Right hindlimb (tissue), 1 donor: ENCODE measurements around the gene KIF9.
A peak's percentile ranks its signal among the peaks of the same experiment; 100 is the strongest.
"Not testable (repeated sequence)": the region's sequence is repeated elsewhere in the genome, so short reads cannot be mapped to it uniquely, and the experiment has no call there.

Experiments
- DNase-seq: peaks from one replicate; pipeline ENCODE4 v3.0.0-alpha.2; 2018

The KIF9 gene

DNA sequence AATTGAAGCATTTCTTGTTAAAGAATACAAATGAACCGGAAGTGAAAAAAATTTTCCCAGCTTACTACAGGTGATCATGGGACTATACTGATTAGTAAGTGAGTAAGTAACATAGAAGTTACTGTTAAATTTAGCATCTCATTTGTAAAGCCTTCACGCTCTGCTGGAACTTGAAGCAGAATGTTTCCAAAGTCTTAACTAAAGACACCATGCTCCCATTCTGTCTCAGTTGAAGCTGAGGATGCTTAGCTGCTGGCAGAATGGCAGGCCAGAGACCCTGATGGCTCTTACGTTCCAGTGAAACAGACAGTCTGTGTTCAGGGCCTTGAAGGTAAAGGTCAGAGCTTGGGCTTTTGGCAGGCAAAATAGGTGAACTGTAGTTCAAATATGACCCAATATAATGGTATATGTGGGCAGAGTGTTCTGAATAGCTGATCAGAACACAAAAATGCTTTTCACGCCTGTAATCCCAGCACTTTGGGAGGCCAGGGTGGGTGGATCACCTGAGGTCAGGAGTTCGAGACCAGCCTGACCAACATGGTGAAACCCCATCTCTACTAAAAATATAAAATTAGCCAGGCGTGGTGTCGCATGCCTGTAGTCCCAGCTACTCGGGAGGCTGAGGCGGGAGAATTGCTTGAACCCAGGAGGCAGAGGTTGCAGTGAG, 9.3 kb upstream of the KIF9 start:
- not testable (repeated sequence) for DNase-seq

DNA sequence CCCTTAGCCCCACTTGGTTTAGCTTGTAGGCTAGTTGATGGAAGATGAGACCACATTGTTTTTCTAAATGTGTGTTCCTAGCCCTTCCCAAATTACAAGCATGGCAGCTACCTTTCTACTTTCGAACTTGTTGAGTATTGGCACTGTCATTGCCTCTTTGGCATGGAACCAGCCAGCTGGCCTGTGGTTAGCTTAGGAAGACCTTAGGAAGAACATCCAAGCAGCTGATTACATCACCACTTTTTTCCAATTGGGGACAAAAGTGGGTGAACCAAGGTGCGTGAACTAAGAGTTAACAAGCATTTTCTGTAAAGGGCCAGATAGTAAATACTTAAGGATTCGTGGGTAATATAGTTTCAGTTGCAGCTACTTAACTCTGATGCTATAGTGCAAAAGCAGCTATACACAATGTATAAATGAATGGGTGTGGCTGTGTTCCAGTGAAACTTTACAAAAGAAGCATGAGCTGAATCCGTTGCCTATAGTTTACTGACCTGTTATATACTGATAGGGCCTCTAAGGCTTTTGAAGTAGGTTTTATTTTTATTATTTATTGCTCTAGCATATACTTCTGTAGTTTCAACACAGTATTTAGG, 8.7 kb upstream of the KIF9 start:
- no peak for DNase-seq

DNA sequence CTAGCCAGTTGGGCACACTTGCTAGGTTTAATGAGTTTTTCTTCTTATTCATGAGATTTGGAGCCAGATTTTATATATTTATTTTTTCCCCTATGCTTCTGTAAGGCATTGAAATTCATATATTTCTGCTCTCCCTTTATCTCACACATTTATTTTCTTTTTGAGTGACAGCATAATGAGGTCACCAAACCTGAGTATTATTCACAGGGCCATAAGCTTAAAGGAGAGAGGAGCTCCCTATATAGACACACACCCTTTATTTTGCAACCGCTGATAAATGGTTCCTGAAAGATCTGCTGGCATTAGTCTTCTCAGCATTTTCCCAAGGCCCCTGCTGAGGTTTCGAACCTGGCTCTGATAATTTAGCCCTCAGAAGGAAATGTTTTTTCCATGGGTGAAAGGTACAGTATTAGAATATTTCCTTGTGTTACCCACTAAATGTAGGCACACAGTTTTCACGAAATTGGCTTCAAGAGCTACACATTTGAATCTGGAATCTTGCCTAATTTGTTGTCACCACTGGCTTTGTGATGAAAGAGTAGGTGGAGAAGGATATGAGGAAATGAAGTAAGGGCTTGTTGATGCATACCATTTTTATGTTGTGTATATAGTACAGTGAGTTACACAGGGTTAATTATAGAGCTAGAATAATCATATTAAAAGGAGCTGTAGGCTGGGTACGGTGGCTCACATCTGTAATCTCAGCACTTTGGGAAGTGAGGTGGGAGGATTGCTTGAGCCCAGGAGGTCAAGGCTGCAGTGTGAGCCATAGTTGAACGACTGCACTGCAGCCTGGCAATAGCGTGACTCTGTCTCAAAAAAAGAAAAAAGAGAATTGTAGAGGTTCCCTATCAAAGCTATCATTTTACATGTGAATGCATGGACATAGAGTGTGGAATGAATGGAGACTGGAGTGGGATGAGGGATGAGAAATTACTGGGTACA, 6.6 kb upstream of the KIF9 start:
- DNase-seq = no peak

DNA sequence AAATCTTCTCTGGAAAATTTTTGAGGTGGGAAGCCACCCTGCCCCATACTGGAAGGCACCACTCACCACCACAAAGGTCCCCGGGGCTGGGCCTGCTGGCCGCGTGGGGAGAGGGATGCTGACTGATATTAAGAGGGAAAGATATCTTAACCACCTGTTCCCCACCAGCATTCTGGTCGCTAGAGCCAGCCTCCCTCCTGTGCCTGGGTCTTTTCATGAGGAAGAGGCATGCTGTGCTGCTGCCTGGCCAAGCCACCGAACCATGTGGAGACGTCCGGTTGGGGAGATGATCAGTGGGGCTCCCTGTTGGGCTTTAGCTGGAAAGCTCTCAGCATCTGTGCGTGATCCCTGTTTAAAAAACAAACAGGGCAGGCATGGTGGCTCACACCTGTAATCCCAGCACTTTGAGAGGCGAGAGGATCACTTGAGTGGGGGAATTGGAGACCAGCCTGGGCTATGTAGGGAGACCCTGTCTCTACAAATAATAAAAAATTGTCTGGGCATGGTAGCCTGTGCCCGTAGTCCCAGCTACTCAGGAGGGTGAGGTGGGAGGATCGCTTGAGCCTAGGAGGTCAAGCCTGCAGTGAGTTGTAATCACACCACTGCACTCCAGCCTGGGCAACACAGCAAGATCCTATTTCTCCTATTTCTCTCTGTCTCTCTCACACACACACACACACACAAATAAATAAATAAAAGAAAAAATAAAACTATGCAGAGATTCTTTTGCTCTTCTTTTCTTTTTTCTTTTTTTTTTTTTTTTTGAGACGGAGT, 1.2 kb upstream of the KIF9 start:
- no peak for DNase-seq

DNA sequence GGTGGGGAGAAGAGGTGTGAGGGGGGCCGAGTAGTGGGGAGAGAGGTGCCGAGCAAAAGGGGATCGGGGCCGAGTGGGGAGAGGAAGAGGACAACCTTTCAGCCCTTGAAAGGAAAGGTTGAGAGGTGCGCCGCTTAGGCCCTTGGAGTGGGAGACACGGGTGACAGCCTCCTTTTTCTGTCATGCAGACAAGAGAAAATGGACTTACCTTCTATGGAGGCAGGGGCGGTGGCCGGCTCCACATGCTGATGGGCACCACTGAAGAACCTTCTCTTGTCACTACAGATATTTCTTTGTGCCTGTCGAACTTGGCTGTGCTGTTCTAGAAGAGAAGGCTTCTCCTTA, 566 bp upstream of the KIF9 start:
- DNase-seq = no peak

DNA sequence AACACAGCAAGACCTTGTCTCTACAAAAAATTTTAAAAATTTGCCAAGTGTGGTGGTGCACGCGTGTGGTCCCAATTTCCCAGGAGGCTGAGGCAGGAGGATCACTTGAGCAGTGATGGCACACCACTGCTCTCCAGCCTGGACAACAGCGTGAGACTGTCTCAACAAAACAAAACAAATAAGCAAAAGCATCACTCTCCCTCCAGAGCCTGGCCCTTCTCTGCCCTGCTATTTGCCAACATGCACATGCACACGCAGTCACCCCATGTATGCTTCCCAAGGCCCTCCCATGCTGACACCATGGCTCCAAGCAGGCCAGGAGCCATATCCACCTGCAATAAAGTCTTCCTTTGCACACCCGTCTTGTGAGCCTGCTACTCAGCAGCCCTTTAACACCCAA, 2.1 kb downstream of the KIF9 start:
- DNase-seq = no peak

DNA sequence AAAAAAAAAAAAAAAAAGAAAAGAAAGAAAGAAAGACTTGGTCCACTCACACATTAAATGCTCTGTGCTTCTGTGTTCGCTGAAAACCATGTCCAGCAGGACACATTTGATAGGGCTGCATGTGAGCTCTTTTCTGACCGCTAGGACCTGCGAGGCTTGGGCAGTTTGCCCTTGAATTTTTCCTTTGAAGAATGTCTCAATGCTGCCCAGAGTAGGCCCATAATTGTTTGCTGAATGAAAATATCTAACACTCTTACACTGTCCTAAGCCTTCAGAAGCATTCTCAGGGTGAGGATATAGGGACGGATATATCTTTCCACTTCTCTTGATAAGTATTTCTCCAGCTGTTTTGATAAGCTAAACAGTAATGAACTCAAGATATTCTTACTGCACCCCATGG, 6.0 kb downstream of the KIF9 start:
- DNase-seq = no peak

DNA sequence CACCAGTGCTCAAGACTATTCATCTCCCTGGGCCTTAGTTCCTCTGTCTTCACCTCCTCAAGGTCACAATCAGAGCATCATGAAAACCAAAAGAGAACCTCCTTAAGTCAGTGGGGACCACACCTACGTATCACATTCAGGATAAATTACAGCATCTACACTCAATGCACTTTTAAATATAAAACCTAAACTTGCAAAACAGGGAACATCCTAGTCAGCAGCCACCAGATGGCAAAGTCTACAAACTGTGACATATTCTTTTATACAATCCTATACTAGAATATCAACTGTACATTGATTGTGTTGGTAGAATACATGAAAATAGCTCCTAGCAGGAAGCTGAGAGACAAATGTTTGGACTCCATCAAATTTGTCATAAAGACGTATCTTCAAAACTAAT, 7.9 kb downstream of the KIF9 start:
- DNase-seq = no peak

DNA sequence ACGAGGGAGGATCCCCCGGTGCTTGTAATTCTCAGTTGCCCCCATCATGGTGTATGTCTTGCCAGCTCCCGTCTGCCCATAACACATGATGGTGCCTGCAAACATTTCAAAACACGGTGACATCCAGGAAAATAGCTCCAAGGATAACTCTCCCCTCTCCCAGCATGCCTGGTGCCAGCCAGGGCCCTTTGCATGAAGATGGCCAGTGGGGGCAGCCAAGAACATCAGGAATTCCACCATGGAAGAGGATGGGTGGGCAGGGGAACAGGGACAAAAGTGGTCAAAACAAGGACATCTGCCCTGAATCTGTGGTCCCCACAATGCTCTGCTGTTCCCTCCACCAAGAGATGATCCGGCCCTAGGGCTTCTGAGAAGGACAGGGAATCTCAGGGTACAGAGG, 9.0 kb downstream of the KIF9 start:
- DNase-seq = no peak

DNA sequence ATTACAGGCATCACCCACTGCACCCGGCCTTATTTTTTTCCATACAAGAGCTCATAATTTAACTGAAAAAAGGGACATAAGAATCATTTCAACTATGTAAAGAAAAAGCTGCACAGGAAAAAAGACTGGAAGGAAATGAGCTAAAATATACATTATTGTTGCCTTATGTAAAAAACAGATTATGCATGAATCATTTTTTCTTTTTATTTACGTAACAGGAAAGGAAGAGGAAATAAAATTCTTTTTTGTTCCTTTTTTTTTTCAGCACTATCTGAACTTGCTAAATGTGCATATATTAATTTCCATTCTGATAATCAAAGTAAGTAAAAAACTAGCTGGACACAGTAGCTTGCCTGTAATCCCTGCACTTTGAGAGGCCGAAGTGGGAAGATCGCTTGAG, 12.1 kb downstream of the KIF9 start:
- no peak for DNase-seq

DNA sequence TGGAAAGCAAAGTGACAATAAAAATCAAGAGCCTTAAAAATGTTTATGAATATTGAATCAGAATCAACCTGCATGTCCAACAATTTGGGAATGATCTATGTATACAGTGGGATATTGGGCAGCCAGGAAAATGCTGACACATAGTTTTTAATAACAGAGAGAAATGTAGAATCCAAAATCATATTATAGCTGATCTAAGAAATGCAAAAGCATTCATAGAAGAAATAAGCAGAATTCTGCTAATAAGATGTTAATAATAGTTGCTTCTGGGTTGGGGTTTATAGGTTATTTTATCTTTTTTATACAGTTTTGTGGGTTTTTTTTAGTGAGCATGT, 15.1 kb downstream of the KIF9 start:
- DNase-seq = no peak

DNA sequence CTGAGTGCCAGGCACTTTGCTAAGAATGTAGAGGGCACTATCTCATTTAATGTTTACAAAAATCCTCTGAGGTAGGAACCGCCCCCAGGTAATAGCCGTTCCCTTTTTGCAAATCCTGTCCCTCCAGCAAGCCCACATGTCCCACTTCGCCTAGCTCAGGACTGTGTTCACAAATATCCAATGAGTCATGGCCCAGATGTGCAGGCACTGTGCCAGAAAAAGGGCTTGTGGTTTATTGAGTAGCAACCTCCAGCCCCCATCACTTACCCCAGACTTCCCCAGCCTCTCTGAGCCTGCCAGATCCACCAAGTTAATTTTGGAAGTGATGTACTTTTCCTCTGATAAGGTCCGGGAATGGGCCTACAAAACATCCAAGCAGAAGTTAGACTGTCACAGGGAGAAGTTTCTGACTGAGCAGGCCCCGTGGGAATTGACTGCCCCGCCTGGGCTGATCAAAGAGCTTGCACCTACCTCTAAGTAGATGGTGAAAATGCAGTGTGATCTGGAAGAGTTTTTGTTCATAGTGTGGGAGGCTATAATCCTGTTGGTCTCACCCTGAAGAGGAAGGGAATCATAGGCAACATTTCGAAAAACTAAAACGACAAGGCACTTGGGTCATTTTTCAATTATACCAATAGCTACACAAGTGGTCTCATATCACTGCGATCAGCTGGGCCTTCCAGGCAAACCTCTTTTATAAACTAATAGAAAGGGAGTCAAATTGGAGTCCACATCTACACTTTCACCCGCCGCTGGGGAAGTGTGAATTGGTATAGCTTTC, 15.7 kb downstream of the KIF9 start:
- DNase-seq = peak; percentile 80

DNA sequence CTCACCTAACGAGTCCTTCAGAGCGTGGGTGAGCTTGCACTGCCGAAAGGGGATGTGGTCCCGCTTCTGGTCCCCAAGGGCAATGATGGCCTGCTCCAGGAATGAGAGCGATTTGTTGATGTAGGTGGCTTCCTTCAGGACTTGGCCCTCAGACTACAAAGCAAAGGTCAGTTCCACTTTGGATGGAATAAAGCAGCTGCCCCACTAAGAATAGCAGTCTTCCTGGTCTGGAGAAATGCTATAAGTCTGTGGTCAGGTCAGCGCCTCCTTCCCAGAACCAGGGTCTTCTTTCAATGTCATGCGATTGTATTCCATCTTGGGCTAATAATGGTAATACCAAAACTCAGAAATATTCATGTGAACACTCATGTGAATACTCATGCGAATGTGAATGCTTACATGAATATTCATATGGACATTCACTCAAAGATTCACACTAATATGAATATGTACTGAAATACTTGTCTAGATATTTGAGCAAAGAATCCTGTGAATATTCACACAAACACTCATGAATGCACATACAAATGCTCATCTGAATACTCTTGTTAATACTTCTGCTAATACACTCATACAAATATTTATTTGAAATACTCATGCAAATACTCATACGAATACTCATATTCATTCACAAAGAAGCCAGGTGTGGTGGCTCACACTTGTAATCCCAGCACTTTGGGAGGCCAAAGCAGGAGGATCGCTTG, 16.7 kb downstream of the KIF9 start:
- DNase-seq = no peak

DNA sequence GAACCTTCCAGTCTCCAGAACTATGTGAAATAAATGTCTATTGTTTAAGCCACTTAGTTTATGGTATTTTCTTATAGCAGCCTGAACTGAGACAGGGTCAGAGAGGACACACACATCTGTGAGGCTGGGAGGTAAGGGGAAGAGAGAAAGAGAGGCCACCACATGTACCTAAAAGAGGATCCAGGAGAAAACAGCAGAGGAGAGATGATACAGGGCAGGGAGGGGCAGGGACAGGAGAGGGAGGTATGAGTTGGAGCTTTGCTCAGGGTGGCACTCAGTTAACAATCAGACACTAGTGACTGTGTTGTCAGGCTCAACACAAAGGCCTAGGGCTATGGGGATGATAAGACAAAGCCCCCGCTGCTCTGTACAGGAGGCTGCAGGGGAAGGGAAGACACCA, 17.6 kb downstream of the KIF9 start:
- no peak for DNase-seq

DNA sequence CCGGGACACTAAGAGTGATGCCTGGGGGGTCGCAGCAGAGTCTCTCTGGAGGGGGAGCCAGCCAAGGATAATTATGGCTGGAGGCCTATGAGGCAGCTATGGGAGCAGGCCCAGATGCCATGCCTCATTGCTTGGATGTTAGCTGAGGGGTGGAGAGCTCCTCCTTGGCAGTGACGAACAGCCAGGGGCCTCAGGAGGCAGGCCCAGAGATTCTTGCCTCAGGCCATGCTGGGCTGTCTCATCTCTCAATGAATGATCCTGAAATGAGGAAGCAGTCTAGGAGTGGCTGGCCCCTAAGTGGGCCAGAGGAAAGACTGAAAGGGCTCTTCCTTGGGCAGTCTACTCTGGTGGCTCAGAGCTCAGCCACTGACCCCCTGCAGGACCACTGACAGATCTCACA, 21.3 kb downstream of the KIF9 start:
- no peak for DNase-seq

DNA sequence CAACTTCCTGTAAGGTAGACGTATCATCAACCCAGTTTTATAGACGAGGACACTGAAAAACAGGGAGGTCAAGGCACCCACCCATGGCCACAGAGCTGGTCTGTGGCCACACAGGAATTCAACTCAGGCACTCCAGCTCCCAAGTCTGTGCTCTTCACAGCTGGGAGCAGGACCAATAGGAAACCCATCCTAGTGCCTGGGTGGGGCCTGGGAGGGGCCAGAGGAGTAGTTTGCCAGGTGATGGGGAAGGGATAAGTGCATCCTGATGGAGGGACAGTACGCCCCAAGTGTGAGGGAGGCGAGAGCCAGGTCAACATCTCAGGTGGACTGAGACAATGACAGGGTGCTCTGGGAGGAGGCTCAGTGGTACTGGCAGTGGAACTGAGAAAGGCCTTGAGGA, 22.0 kb downstream of the KIF9 start:
- no peak for DNase-seq

DNA sequence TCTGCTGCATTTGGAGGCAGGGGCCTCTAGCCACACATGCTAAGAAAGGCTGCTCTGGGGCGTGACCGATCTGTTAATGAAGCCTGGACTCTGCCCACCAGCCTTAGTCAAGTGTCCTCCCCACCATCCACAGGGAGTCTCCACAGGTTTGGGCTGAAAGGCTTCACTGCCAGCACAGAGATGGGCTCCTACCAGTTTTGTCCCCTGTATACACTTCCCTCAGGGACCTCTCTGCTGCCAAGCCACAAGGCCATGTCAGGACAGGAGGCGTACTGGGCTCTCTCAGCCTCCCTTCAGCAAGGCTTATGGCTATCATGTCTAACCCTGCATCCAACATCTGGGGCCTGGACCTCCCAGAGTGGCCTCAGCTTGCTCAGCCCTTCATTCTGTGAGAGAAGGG, 23.5 kb downstream of the KIF9 start:
- DNase-seq = no peak

DNA sequence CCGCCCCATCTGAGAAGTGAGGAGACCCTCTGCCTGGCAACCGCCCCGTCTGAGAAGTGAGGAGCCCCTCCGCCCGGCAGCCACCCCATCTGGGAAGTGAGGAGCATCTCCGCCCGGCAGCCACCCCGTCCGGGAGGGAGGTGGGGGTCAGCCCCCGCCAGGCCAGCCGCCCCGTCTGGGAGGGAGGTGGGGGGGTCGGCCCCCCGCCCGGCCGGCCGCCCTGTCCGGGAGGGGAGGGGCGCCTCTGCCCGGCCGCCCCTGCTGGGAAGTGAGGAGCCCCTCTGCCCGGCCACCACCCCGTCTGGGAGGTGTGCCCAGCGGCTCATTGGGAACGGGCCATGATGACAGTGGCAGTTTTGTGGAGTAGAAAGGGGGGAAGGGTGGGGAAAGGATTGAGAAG, 26.3 kb downstream of the KIF9 start:
- not testable (repeated sequence) for DNase-seq

DNA sequence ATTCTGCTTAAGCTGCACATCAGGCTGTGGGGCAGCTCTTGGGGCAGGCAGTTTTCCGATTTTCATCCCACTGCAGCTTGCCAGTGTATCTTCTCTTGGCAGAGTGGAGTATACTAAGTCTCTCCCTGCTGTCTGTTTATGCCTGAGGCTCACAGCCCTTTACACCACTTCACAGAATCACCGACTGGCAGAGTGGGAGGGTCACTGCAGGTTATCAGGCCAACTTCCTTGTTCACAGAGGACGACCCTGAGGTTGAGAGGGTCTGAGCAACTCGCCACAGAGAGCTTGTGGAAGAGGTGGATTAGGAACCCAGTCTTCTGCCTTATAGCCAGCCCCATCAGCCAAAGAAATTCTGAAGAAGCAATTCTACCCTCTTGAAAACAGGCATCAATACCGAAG, 30.9 kb downstream of the KIF9 start:
- DNase-seq = no peak

DNA sequence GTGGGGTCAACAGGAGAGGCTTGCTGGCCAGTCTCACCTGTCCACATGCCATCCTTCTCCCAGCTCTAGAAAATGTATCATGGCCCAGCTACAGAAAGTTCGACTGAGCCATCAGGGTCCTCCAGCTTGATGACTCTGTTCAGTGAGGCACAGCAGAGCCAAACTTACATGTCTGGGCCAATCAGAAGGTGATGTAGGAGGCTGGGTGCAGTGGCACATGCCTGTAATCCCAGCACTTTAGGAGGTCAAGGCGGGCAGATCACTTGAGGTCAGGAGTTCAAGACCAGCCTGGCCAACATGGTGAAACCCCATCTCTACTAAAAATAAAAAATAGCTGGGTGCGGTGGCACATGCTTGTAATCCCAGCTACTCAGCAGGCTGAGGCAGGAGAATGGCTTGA, 31.5 kb downstream of the KIF9 start:
- DNase-seq = not testable (repeated sequence)

DNA sequence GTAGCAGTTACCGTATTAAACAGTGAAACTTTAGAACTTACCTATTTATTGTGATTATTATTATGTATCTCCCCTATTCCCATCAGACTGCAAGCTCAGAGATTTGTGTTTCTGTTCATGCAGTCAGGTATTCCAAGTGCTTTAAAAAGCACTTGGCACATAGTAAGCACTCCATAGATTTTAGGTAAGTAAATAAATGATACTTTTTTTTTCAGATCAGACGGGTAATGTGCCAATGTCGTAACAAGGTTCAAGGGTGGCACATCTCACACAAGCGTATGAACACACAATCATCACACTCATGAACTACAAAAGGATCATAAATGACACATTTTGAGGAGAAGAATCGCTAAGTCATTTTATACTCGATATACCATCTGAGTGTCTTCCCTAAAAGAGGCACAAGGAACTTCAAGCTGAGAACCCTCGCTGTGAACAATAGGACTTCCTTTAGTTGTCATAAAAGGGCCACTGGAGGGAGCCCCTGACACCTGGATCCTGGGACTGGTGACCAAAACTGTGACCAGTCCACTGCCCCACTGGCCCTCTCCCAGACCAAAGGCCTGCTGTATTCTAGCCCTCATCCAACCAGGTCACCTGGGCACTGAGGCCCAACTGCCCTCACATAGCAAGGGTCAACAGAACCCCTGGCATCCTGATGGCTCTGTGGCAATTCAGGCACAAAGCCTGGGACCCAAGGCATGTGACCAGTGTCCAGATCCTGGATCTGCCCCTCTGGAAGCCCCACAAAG, 32.1 kb downstream of the KIF9 start:
- DNase-seq = no peak
